ENCODE measurements around the gene DCTN5. TPM values are rescaled to one million over a fixed set of nuclear protein-coding genes. Genes with fewer than 3 reads are reported as not detected.
"Not testable (repeated sequence)": the region's sequence is repeated elsewhere in the genome, so short reads cannot be mapped to it uniquely, and the experiment has no call there.

Gene DCTN5
- total RNA-seq, 1 donor from 2014 or later, result 32.6 TPM

DNA sequence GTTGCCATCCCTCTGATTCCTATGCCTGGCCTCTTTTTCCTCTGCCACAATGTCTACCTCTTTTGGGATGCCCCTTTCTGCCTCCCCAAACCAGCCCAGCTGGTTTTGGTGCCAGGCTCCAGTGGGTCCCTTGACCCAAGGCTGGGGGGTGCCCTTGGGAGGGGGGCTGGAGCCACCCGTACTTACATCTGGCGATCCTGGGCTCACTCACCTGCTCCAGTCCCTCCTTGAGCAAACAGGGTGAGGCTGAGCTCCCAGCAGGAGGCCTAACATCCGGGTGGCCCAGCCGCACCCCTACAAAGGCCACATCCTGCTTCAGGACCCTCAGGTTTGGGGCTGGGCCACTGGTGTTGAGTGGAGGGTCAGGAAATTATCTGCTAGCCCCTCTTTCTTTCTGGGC lies 70.5 kb downstream of the DCTN5 start:
- TF ChIP-seq, protein P1, sequence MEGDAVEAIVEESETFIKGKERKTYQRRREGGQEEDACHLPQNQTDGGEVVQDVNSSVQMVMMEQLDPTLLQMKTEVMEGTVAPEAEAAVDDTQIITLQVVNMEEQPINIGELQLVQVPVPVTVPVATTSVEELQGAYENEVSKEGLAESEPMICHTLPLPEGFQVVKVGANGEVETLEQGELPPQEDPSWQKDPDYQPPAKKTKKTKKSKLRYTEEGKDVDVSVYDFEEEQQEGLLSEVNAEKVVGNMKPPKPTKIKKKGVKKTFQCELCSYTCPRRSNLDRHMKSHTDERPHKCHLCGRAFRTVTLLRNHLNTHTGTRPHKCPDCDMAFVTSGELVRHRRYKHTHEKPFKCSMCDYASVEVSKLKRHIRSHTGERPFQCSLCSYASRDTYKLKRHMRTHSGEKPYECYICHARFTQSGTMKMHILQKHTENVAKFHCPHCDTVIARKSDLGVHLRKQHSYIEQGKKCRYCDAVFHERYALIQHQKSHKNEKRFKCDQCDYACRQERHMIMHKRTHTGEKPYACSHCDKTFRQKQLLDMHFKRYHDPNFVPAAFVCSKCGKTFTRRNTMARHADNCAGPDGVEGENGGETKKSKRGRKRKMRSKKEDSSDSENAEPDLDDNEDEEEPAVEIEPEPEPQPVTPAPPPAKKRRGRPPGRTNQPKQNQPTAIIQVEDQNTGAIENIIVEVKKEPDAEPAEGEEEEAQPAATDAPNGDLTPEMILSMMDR (conservative IDR thresholded peaks at IDR 0.05; ENCODE audit: low read depth, low read length), result no peak
- no peak overlapping the region for H3K4me3 ChIP-seq (ENCODE audit: low read depth, low read length)
- no peak for DNase-seq (ENCODE audit: low read depth)

DNA sequence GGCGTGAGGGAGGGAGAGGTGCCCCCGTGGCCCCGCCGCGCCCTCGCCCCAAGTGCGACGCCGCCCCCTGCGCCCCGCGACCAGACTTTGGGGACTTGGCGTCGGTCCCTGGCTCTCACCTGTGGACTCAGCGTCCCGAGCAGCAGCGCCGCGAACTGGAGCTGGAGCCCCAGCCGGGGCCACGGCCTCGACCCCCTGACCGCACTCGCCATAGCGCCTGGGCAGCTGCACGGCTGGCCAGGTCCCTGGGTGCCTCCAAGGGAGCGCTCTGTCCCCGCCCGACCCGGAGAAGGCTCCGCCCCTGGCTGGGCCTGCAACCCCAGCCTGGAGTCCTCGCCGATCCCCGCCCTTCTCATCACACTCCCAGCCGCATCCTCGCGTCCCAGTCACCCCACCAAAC lies 71.7 kb downstream of the DCTN5 start, which contains the start of gene ERN2:
Gene ERN2, minus strand, starts transcription at position 247 of the 400 bp plus-strand sequence. Its CDS starts 35 bp downstream, at position 212.
- no peak within 1 kb of the TSS for H3K4me3 ChIP-seq (ENCODE audit: low read depth, low read length)
- TF ChIP-seq, protein P1 (conservative IDR thresholded peaks at IDR 0.05; ENCODE audit: low read depth, low read length), result no peak
- no peak for DNase-seq (ENCODE audit: low read depth)

DNA sequence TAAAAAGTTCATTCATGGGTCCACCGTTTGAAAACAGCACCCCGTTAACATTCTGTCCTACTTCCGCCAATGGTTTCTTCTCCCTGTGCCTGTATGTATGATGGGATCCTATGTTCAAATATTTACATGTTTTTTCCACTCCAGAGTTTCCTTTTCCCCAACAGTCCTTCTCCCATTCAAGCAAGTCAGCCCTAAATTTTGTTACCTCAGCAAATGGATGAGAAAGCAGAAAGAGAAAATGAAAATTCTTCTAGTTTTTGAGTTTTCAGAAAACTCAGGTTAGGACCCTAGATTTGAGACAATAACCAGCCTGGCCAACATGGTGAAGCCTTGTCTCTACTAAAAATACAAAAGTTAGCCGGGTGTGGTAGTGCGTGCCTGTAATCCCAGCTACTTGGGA lies 75.2 kb downstream of the DCTN5 start:
- no peak overlapping the region for H3K4me3 ChIP-seq (ENCODE audit: low read depth, low read length)
- DNase-seq (ENCODE audit: low read depth), result no peak
- TF ChIP-seq, protein P1 (conservative IDR thresholded peaks at IDR 0.05; ENCODE audit: low read depth, low read length), result no peak

DNA sequence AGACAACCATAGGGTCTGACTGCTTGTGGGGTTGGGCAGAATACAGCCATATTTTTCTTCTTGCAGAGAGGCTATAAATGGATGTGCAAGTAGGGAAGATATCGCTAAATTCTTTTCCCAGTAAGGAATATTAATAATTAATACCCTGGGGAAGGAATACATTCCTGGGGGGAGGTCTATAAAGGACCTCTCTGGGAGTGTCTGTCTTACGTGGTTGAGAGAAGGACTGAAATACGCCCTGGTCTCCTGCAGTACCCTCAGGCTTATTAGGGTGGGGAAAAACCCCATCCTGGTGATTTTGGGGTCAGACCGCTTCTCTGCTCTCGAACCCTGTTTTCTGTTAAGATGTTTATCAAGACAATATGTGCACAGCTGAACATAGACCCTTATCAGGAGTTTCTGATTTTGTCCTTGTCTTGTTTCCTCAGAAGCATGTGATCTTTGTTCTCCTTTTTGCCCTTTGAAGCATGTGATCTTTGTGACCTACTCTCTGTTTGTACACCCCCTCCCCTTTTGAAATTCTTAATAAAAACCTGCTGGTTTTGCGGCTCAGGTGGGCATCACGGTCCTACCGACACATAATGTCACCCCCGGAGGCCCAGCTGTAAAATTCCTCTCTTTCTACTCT lies 81.5 kb downstream of the DCTN5 start:
- not testable (repeated sequence) for H3K4me3 ChIP-seq (ENCODE audit: low read depth, low read length); DNase-seq (ENCODE audit: low read depth)

DNA sequence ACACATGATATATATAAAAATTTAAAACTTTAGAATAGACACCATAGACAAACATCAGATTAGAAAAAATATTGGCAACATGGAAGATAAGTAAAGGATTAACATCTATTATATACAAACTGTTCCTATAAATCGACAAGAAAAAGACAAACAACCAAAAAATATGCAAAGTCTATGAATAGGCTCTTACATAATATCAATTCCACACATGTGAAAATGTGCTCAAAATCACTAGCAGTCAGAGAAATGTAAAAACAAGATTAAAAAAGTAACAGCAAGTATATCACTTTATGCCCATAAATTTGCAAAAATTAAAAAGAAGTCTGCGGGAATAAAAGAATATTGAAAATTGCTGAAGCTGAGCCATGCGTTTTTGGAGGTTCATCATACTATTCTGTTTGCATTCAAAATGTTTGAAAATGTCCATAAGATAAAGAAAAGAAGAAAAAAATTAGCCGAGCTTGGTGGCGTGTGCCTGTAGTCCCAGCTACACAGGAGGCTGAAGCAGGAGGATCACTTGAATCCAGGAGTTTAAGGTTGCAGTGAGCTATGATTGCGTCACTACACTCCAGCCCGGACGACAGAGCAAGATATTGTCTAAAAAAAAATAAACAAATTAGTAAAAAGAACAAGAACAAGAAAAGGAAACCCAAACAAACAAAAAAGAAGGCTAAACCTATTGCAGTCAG lies 83.0 kb downstream of the DCTN5 start:
- H3K4me3 ChIP-seq (ENCODE audit: low read depth, low read length), result no peak overlapping the region
- DNase-seq (ENCODE audit: low read depth), result no peak

DNA sequence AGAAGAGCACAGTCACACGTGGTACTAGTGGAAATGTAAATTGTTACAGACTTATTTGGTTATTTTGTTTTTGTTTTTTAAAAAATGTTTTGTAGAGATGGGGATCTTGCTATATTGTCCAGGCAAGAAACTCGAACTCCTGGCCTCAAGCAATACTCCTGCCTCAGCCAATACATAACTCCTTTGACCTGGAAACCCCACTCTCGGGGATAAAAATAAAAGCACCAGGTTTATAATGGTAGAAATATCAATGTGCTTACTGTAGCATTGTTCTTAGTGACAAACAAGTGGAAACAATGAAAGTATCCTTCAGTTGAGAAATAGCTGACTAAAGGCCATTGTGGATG lies 83.5 kb downstream of the DCTN5 start:
- no peak for DNase-seq (ENCODE audit: low read depth)
- H3K4me3 ChIP-seq (ENCODE audit: low read depth, low read length), result no peak overlapping the region
- TF ChIP-seq, protein P1 (conservative IDR thresholded peaks at IDR 0.05; ENCODE audit: low read depth, low read length), result no peak

More for the DNA sequence above, 83.0 kb downstream of the DCTN5 start:
- TF ChIP-seq, protein P1 (conservative IDR thresholded peaks at IDR 0.05; ENCODE audit: low read depth, low read length), result no peak

DNA sequence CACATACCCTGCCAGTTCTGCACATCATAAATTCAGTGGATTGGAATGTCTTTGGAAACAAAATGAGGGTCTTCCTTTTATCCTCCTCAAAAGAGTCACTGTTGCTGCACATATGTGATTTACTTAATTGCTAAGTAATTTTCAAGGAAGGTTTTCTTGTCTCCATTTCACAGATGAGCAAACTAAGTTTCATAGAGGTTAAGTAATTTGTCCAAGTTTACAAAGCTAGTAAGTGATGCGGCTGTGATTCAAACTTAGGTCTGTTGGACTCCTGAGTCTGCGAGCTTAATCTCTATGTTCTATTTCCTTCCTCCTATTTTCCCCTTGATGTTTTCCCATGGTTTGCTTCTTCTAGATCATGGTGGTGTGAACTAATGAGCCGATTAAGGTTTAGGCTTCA lies 85.4 kb downstream of the DCTN5 start:
- H3K4me3 ChIP-seq (ENCODE audit: low read depth, low read length), result no peak overlapping the region
- no peak for DNase-seq (ENCODE audit: low read depth)
- TF ChIP-seq, protein P1 (conservative IDR thresholded peaks at IDR 0.05; ENCODE audit: low read depth, low read length), result no peak

Other genes with a start within 250 kb of the DCTN5 start
- gene COG7, start 188.3 kb upstream of the DCTN5 start, total RNA-seq, result 6.9 and 9.9 TPM in 2 replicates
- gene GGA2, start 131.0 kb upstream of the DCTN5 start, total RNA-seq, result 30.8 and 39.3 TPM in 2 replicates
- 39.7 and 41.6 TPM in 2 replicates for gene EARS2, start 84.1 kb upstream of the DCTN5 start, total RNA-seq
- 90.1 and 125 TPM in 2 replicates for gene UBFD1, start 83.7 kb upstream of the DCTN5 start, total RNA-seq
- gene NDUFAB1, start 45.1 kb upstream of the DCTN5 start, total RNA-seq, result 98.7 and 137 TPM in 2 replicates
- 8.5 and 13.4 TPM in 2 replicates for gene PALB2, start 156 bp upstream of the DCTN5 start, total RNA-seq
- 92.5 and 150 TPM in 2 replicates for gene PLK1, start 37.4 kb downstream of the DCTN5 start, total RNA-seq
- gene ERN2, start 71.8 kb downstream of the DCTN5 start, total RNA-seq, result 0.35 and 0.58 TPM in 2 replicates
- gene CHP2, start 113.6 kb downstream of the DCTN5 start, total RNA-seq, result not detected in 2 replicates
- not detected in 2 replicates for gene PRKCB, start 194.5 kb downstream of the DCTN5 start, total RNA-seq